Renal cortex interstitium (tissue), 11 donors: ENCODE results near the gene LOX. TPM values are rescaled to one million over a fixed set of nuclear protein-coding genes. Genes with fewer than 3 reads are reported as not detected.
"Not testable (repeated sequence)": the region's sequence is repeated elsewhere in the genome, so short reads cannot be mapped to it uniquely, and the experiment has no call there.

Experiments used
- DNase-seq, 11 donors: peaks; one replicate each; pipeline ENCODE4 v3.0.0-alpha.2; 2013; ENCODE audit warnings: low read depth in 9 of 11, low spot score in 4 of 11; ENCODE audit errors: extremely low read depth in 1 of 11
- polyA plus RNA-seq, 3 donors: library from polyadenylated mRNA; unstranded; fragments of 120-200 nt; gene quantifications; one replicate each; pipeline ENCODE4 v1.2.1, GENCODE V29; 2013; ENCODE audit not compliant: insufficient read length in 3 of 3

Gene LOX
- polyA plus RNA-seq, 3 donors = 30.9 to 44.4 (median 41.7) TPM

DNA sequence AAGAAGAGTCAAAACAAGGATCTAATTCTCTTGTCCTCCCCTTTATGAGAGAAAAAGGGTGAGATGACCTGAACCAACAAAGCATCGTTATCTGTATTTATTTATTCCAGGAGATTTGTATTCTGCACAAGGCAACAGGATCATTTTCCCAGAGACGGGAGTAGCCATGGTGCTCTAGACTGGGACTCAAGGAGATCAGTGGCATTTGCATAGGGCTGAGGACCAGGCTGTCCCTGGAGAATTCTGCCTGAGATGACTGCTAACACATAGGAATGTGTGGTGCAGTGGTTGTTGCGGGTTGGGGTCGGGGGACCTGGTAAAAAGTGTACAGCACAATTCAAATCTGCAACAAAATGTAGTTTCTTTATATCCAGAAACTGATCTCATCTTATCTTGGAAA is 29.0 kb upstream of the LOX start:
- no peak for DNase-seq

DNA sequence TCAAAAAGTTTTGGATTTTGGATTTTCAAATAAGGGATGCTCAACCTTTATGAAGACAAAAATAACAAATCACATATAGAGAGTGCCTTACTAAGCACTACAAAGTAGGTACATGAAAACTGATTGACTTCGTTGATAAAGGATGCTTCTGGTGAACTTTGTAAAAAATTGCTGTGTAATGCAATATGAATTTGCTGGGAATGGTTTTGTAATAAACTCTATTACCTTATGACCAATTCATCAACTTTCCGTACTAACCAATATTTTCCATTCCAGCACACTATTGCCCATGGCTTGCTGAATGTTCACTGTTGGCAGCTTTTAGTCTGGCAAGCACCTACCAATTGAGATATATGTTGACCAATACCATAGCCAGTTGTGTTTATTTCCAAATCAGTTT is 27.9 kb upstream of the LOX start:
- DNase-seq = no peak

GRCh38 chr5:122102825-122103224 is 24.8 kb upstream of the LOX start:
- no peak for DNase-seq

GRCh38 chr5:122101636-122102285 is 23.7 kb upstream of the LOX start:
- DNase-seq = peak in 5 of 11 donors; percentile 3 to 27 (median 24)

- no peak for DNase-seq
These were observed 21.2 kb upstream of the LOX start for GRCh38 chr5:122099060-122099790.

- DNase-seq = no peak
These were observed 19.3 kb upstream of the LOX start for GRCh38 chr5:122097391-122097790.

- DNase-seq = no peak
These were observed 17.1 kb upstream of the LOX start for GRCh38 chr5:122095158-122095557.

GRCh38 chr5:122094251-122094650 is 16.2 kb upstream of the LOX start:
- DNase-seq = not testable (repeated sequence)

DNA sequence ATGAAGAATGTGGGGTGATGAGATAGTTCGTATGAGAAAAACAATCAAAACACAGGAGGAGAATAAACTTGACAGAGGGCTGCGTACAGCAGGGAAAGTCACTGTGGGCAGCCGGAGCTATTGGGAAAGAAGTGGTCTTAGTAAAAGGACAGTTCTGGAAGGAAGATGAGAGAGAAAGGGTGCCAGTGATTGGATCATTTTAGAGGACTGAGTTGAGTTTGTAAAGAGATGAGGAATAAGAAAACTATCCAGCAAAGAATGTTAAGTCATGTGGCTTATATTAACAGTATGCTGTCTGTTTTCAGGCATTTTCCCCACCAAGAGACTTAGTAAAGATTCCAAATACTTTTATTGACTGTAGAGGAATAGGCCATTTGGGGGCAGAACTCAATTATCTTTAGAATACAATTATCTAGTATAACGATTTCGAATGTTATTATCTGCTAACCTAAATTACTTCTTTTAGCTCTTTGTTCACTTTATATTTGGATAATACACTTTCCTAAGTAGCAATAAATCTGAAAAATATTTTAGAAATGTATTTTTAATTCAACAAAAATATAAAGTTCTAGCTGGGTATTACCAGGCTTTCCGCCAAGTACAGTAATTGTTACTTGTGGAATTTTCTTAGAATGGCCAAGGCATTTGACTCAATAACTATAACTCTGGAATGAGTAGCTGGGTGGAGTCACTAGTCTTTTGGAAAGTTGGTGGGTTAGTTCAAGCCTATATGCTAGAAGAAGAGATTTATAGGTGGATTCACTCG is 15.5 kb upstream of the LOX start:
- no peak for DNase-seq

- peak in 1 of 11 donors; percentile 5 for DNase-seq
These were observed 14.0 kb upstream of the LOX start for GRCh38 chr5:122091936-122092600.

- no peak for DNase-seq
These were observed 11.3 kb upstream of the LOX start for GRCh38 chr5:122089096-122090013.

- DNase-seq = no peak
These were observed 7.0 kb upstream of the LOX start for GRCh38 chr5:122085041-122085440.

DNA sequence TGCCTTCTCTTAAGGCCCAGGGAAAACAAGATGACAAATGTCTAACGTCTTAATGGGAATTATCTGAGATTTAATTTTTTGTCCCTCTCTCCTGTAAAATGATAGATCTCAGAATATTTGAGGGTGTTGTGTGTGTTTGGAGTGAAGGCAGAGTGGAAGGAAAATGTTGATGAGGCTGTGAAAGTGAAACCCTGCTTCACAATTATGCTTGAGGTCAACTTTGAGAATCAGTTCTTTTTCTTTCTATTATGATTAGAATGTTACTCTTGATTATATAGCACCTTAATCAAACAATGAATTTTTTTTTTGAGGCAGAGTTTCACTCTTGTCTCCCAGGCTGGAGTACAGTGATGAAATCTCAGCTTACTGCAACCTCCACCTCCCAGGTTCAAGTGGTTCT is 5.5 kb upstream of the LOX start:
- no peak for DNase-seq

DNA sequence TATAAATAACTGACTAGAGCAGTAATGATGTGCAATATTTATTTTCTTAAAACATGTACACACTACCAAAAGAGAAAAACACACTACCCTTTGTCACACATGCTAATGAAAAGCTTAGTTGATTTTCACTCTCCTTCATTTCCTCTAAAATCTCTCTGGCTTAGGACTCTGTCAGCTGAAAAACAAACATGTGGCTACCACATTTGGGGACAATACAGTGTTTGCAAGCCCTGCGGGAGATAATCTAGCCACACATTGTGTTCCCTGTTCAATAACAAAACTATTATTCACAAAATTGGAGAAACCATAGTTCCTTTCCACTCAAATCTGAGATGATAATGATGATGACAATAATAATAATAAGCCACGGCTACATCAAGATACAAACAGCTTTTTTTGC is 3.5 kb upstream of the LOX start:
- DNase-seq = no peak

GRCh38 chr5:122077366-122078115 is 518 bp downstream of the LOX start:
- peak in 8 of 11 donors; percentile 9 to 46 (median 39) for DNase-seq

DNA sequence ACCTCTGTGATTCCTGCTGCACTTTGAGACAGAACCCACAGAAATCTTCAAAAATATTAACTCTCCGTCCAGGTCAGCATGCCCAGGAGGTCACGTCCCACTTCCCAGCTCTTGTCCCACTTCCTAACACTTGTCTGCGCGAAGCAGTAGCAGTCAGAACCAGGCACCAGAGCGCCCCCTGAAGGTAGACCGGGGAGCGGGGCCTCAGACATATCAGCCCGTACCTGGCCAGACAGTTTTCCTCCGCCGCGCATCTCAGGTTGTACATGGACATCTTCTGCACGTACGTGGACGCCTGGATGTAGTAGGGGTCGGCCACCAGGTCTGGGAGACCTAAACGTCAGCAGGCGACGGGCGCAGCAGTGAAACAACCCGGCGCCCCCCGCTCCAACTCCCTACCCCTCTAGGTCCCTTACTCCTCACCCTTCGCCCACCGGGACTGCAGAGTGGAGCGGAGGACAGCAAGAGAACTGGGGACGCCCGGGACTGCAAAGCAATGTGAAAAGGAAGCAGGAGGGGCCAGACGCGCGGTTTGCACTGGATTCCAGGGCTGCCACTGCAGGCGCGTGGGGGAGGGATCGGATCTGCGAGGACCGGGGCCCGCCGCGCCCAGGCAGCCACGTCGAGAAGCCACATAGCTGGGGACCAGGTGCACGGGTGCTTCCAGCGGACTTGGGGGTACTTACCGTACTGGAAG is 1.2 kb downstream of the LOX start:
- DNase-seq = peak; percentile 59 to 84 (median 69)

DNA sequence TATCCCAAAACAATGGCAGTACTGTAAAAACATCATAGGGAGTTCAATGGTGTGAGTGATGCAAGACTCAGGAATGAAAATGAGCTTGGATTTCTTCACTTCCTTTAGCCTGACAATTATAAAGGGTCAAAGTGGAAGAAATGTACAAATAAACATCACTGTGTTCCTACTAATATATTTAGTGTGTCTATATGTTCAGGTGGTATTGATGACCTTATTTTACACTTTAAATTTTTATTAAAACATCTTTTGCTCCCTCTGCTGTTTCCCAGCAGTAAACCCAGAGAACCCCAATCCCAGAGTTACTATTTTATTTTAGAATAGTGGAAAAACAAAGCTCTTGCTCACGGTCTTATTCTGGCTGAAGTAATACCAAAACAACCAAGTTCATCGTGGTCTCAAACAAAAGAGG is 2.0 kb downstream of the LOX start:
- DNase-seq = no peak
